ENCODE measurements around the gene QPCTL. TPM values are rescaled to one million over a fixed set of nuclear protein-coding genes. Genes with fewer than 3 reads are reported as not detected.

Gene QPCTL
- total and polyA plus RNA-seq, 9 of the 15 experiments (the other 6 are each of a cell fraction or from before 2014, with no cell fraction given): 0.99 to 31.3 (median 12.7) TPM

DNA sequence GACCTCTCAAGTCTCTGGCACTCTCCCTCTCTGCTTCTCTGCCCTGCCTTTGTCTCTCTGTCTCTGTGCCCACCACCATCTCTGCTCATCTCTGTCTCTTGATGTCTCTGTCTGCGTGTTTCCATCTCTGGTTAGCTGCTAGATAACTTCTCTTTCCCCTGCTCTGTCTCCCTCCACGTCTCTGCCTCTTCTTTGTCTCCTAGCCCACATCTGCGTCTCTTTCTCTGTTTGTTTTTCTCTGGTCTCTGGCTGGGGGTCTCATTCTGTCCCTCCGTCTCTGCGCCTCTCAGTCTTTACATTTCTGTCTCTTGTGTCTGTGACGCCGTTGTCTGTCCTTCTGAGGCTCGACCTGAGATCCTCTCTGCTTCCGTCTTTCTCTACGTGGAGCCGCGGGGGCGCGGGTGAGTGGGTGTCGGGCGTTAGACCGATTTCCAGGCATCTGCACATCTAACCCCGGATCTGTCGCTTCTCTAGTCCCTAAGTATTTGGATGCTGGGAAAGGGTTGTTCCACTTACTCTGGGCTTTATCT, 24.1 kb upstream of the QPCTL start (continued):
- peak in 1 of 2 experiments; percentile 46; a peak in 1 of 4 replicates for TF ChIP-seq MCM7 (IDR thresholded peaks at IDR 0.05)
- TF ChIP-seq ZNF766 (CRISPR knock-in tag; conservative IDR thresholded peaks at IDR 0.05): no peak
- peak; percentile 62; the same call in 1 of the 2 replicates for TF ChIP-seq NR2C2 (CRISPR knock-in tag; IDR thresholded peaks at IDR 0.05)
- no peak for TF ChIP-seq NR2C2 (tag; IDR thresholded peaks at IDR 0.05)
- TF ChIP-seq FOXK2 (conservative IDR thresholded peaks at IDR 0.05 in 1 of 2, IDR thresholded peaks at IDR 0.05 in 1 of 2; ENCODE audit: low read depth in 2 of 2): 0 out of 4 replicates have a peak, but pooled peaks have one; percentile 10 to 44
- peak; percentile 75; the same call in 1 of the 2 replicates for TF ChIP-seq TAF7 (tag; IDR thresholded peaks at IDR 0.05)
- TF ChIP-seq NFRKB (IDR thresholded peaks at IDR 0.05; ENCODE audit: low read depth): peak; percentile 81
- no peak for TF ChIP-seq ZNF212 (CRISPR knock-in tag; IDR thresholded peaks at IDR 0.05)
- peak; percentile 69; the same call in 1 of the 2 replicates for TF ChIP-seq CREM (IDR thresholded peaks at IDR 0.05; ENCODE audit: low read depth)
- no peak for TF ChIP-seq ZNF79 (CRISPR knock-in tag; IDR thresholded peaks at IDR 0.05; ENCODE audit: low read depth)
- TF ChIP-seq, protein P1, sequence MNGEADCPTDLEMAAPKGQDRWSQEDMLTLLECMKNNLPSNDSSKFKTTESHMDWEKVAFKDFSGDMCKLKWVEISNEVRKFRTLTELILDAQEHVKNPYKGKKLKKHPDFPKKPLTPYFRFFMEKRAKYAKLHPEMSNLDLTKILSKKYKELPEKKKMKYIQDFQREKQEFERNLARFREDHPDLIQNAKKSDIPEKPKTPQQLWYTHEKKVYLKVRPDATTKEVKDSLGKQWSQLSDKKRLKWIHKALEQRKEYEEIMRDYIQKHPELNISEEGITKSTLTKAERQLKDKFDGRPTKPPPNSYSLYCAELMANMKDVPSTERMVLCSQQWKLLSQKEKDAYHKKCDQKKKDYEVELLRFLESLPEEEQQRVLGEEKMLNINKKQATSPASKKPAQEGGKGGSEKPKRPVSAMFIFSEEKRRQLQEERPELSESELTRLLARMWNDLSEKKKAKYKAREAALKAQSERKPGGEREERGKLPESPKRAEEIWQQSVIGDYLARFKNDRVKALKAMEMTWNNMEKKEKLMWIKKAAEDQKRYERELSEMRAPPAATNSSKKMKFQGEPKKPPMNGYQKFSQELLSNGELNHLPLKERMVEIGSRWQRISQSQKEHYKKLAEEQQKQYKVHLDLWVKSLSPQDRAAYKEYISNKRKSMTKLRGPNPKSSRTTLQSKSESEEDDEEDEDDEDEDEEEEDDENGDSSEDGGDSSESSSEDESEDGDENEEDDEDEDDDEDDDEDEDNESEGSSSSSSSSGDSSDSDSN (IDR thresholded peaks at IDR 0.05; ENCODE audit: borderline replicate concordance in 1 of 2, low read depth in 2 of 2, low read length in 2 of 2): 0 out of 4 replicates have a peak, but pooled peaks of 1 of the 2 experiments have one; percentile 33
- TF ChIP-seq, protein P2, sequence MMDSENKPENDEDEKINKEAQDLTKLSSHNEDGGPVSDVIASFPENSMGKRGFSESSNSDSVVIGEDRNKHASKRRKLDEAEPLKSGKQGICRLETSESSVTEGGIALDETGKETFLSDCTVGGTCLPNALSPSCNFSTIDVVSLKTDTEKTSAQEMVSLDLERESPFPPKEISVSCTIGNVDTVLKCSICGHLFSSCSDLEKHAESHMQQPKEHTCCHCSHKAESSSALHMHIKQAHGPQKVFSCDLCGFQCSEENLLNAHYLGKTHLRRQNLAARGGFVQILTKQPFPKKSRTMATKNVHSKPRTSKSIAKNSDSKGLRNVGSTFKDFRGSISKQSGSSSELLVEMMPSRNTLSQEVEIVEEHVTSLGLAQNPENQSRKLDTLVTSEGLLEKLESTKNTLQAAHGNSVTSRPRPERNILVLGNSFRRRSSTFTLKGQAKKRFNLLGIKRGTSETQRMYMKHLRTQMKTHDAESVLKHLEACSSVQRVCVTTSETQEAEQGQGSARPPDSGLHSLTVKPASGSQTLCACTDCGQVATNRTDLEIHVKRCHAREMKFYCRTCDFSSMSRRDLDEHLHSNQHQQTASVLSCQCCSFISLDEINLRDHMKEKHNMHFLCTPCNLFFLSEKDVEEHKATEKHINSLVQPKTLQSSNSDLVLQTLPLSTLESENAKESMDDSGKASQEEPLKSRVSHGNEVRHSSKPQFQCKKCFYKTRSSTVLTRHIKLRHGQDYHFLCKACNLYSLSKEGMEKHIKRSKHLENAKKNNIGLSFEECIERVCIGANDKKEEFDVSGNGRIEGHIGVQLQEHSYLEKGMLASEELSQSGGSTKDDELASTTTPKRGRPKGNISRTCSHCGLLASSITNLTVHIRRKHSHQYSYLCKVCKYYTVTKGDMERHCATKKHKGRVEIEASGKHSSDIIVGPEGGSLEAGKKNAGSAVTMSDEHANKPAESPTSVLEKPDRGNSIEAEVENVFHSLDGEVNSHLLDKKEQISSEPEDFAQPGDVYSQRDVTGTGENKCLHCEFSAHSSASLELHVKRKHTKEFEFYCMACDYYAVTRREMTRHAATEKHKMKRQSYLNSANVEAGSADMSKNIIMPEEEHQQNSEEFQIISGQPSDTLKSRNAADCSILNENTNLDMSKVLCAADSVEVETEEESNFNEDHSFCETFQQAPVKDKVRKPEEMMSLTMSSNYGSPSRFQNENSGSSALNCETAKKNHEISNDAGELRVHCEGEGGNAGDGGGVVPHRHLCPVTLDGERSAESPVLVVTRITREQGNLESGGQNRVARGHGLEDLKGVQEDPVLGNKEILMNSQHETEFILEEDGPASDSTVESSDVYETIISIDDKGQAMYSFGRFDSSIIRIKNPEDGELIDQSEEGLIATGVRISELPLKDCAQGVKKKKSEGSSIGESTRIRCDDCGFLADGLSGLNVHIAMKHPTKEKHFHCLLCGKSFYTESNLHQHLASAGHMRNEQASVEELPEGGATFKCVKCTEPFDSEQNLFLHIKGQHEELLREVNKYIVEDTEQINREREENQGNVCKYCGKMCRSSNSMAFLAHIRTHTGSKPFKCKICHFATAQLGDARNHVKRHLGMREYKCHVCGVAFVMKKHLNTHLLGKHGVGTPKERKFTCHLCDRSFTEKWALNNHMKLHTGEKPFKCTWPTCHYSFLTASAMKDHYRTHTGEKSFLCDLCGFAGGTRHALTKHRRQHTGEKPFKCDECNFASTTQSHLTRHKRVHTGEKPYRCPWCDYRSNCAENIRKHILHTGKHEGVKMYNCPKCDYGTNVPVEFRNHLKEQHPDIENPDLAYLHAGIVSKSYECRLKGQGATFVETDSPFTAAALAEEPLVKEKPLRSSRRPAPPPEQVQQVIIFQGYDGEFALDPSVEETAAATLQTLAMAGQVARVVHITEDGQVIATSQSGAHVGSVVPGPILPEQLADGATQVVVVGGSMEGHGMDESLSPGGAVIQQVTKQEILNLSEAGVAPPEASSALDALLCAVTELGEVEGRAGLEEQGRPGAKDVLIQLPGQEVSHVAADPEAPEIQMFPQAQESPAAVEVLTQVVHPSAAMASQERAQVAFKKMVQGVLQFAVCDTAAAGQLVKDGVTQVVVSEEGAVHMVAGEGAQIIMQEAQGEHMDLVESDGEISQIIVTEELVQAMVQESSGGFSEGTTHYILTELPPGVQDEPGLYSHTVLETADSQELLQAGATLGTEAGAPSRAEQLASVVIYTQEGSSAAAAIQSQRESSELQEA (IDR thresholded peaks at IDR 0.05; ENCODE audit: low read depth): peak; percentile 54; the same call in 1 of the 2 replicates
- TF ChIP-seq, protein P3, sequence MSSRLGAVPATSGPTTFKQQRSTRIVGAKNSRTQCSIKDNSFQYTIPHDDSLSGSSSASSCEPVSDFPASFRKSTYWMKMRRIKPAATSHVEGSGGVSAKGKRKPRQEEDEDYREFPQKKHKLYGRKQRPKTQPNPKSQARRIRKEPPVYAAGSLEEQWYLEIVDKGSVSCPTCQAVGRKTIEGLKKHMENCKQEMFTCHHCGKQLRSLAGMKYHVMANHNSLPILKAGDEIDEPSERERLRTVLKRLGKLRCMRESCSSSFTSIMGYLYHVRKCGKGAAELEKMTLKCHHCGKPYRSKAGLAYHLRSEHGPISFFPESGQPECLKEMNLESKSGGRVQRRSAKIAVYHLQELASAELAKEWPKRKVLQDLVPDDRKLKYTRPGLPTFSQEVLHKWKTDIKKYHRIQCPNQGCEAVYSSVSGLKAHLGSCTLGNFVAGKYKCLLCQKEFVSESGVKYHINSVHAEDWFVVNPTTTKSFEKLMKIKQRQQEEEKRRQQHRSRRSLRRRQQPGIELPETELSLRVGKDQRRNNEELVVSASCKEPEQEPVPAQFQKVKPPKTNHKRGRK (tag; IDR thresholded peaks at IDR 0.05): 0 out of 2 replicates have a peak, but pooled peaks have one; percentile 27
- 0 out of 2 replicates have a peak, but pooled peaks have one; percentile 32 for TF ChIP-seq KHSRP (IDR thresholded peaks at IDR 0.05)
- 0 out of 4 replicates have a peak, but pooled peaks of 1 of the 2 experiments have one; percentile 7 for TF ChIP-seq KDM1A (IDR thresholded peaks at IDR 0.05)
- TF ChIP-seq ZNF436 (CRISPR knock-in tag; IDR thresholded peaks at IDR 0.05): no peak
- TF ChIP-seq SETDB1 (IDR thresholded peaks at IDR 0.05; ENCODE audit: low read length): no peak
- TF ChIP-seq MAFF (IDR thresholded peaks at IDR 0.05; ENCODE audit: low read length): no peak

Data from K562 (cell line).